CD1c-positive myeloid dendritic cell (primary cell): ENCODE data around the gene DTNA.

ENCODE experiments used
- DNase-seq: peaks from one replicate; pipeline ENCODE4 v3.0.0-alpha.2; 2016; ENCODE audit errors: extremely low spot score

The DTNA gene

GRCh38 chr18:34933909-34934661 is 224.0 kb downstream of the DTNA start:
- no peak for DNase-seq

DNA sequence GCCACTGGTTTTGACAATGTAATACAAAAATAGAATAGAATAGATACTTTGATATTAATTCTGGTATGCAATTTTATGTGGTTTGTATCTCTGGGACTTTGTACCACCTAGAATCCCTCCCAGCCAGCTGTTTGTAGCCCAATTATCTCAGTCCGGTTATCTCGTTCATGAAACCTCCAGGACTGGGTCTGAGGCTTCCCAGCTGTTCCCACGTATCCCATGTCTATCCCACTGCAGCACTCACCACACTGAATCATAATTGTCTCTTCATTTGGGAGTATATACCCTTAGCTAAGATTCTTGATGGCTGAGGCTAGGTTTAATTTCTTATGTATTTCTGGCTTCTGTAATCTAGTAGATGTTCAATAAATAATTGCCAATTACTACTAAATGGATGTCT is 226.7 kb downstream of the DTNA start:
- no peak for DNase-seq

GRCh38 chr18:34938090-34938489 is 228.0 kb downstream of the DTNA start:
- no peak for DNase-seq
